Middle frontal gyrus (tissue), 1 donor: Measurements from ENCODE around the gene IDS.

ENCODE experiments used
- DNase-seq: peaks from one replicate; pipeline ENCODE4 v3.0.0-alpha.2; 2015; ENCODE audit warnings: low spot score; ENCODE audit errors: extremely low spot score

The IDS gene

GRCh38 chrX:149462849-149463248, 42.3 kb downstream of the IDS start:
- DNase-seq, result no peak

GRCh38 chrX:149461746-149462145, 43.4 kb downstream of the IDS start:
- no peak for DNase-seq

DNA sequence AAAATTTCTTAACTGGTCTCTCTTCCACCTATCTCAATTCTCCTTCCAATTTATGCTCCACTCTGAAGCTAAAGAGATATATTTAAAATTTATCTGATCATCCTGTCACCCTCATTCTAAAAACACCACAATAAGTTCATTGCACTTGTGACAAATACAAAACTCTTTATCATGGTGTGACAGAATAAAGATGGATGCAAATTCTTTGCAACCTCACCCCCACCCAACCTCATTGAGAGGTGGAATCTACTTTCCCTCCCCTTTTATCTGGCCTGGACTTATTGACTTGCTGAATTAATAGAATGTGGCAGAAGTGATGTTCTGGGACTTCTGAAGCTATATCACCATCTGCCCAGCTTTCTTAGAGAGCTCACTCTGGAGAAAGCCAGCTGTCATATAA, 46.5 kb downstream of the IDS start:
- DNase-seq, result no peak

GRCh38 chrX:149456476-149457245, 48.4 kb downstream of the IDS start:
- no peak for DNase-seq

- no peak for DNase-seq
Measured at GRCh38 chrX:149455934-149456333, 49.2 kb downstream of the IDS start.

GRCh38 chrX:149453906-149454822, 50.9 kb downstream of the IDS start:
- DNase-seq, result no peak

DNA sequence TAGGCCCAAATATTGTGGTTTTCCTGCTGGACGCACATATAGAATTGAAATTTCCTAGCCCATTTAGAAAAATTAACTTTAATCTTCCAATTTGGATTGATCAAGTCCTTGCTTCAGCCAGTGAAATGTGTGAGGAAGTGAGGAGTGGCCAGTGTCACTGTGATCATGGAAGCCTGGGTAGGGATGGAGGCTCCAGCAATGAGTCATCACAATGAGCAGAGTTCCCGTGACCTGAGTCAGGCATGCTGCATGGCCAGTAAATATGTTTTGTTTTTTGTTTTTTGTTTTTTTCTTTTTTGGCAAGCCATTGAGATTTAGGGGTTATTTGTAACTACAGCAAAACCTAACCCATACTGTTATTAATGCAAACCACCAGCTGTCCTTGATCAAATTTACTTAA, 52.1 kb downstream of the IDS start:
- no peak for DNase-seq

DNA sequence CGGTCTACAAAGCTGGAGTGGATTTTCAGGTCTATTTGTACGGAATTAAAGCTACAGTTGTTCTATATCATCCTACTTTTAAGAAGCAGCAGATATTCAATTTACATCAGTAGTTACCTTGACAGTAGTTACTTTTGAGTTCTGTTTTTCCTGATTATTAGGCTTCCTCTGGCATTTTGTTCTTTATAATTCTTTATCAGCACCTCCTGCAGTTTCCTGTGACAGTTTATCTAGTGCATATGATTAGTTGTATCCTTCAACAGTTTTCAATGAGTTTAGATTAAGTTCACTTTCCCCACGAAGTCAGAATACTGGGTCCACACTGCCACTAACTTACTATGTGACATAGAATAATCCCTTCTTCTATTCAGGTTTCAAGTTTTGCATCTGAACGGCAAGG, 71.7 kb downstream of the IDS start:
- no peak for DNase-seq

DNA sequence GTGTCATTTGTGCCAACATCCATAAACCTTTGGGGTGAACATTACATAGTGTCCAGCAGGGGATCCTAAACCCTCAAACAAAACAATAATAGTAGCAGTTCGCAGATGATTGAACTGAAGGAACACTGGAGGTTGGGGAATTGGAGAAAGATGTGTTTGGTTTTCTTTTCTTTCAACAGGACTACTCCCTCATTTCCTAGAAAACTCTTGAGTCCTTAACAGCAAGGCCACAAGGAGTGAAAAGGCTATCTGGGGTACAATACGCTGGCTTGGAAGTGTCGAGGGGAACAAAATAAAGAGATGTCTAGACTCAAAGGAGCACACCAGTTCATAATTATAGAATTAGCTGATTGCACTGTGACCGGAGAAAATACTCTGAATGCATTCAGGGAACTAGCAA, 72.1 kb downstream of the IDS start:
- DNase-seq, result no peak
